GM23338 (cell line): ENCODE results near the gene PRELID1. TPM values are rescaled to one million over a fixed set of nuclear protein-coding genes. Genes with fewer than 3 reads are reported as not detected.

Source experiments
- ATAC-seq: fragments of 200-7000 bp; cut with Tn5 transposase; 3 replicates; pipeline ENCODE4 v1.9.1; 2020
- DNase-seq: peaks from one replicate; pipeline ENCODE4 v3.0.0-alpha.2; 2015; ENCODE audit warnings: low spot score
- H2AFZ ChIP-seq: fragments of 200-600 bp; sonication (generic); 2 replicates; pipeline ENCODE4 v1.8.0; 2016; ENCODE audit warnings: antibody characterized with exemption, mild to moderate bottlenecking, moderate library complexity
- H3F3A ChIP-seq: fragments of 200-600 bp; sonication (generic); replicated peaks from 2 replicates; pipeline ENCODE4 v1.8.0; 2017; ENCODE audit warnings: antibody characterized with exemption, mixed run types, low read depth
- H3K27ac ChIP-seq: fragments of 200-600 bp; sonication (generic); 2 replicates; pipeline ENCODE4 v1.6.1; 2016; ENCODE audit warnings: low read depth
- H3K27me3 ChIP-seq: fragments of 200-600 bp; sonication (generic); 2 replicates; pipeline ENCODE4 v1.8.0; 2016; ENCODE audit warnings: mild to moderate bottlenecking, mixed run types, moderate library complexity; ENCODE audit not compliant: insufficient read depth
- H3K36me3 ChIP-seq: fragments of 200-600 bp; sonication (generic); 2 replicates; pipeline ENCODE4 v1.8.0; 2016; ENCODE audit warnings: mild to moderate bottlenecking; ENCODE audit not compliant: insufficient read depth
- H3K4me1 ChIP-seq: fragments of 200-600 bp; sonication (generic); 2 replicates; pipeline ENCODE4 v1.8.0; 2016; ENCODE audit warnings: mild to moderate bottlenecking, moderate library complexity; ENCODE audit not compliant: insufficient read depth
- H3K4me2 ChIP-seq: fragments of 200-600 bp; sonication (generic); 2 replicates; pipeline ENCODE4 v1.7.1; 2017; ENCODE audit warnings: mixed run types
- H3K4me3 ChIP-seq: fragments of 200-600 bp; sonication (generic); 2 replicates; pipeline ENCODE4 v1.6.1; 2016; ENCODE audit warnings: mixed run types
- H3K79me2 ChIP-seq: fragments of 200-600 bp; sonication (generic); replicated peaks from 2 replicates; pipeline ENCODE4 v1.8.0; 2017; ENCODE audit warnings: mild to moderate bottlenecking; ENCODE audit not compliant: insufficient read depth
- H3K9me2 ChIP-seq: fragments of 200-600 bp; sonication (generic); 2 replicates; pipeline ENCODE4 v1.8.0; 2017; ENCODE audit not compliant: insufficient read depth
- H4K20me1 ChIP-seq: fragments of 200-600 bp; sonication (generic); replicated peaks from 2 replicates; pipeline ENCODE4 v1.8.0; 2017; ENCODE audit warnings: mild to moderate bottlenecking; ENCODE audit not compliant: insufficient read depth
- H3K27ac Mint-ChIP-seq: 2 replicates; pipeline ENCODE4 v1.8.0; 2020; ENCODE audit warnings: inconsistent platforms, mild to moderate bottlenecking, moderate library complexity, mixed read lengths
- H3K27me3 Mint-ChIP-seq: 3 replicates; pipeline ENCODE4 v1.8.0; 2022; ENCODE audit warnings: low read depth, mild to moderate bottlenecking, moderate library complexity, mixed read lengths, inconsistent platforms; ENCODE audit not compliant: insufficient read depth, poor library complexity
- H3K36me3 Mint-ChIP-seq: 3 replicates; pipeline ENCODE4 v1.8.0; 2021; ENCODE audit warnings: low read depth, mild to moderate bottlenecking, inconsistent platforms, moderate library complexity, mixed read lengths
- H3K4me1 Mint-ChIP-seq: 3 replicates; pipeline ENCODE4 v1.8.0; 2020; ENCODE audit warnings: mild to moderate bottlenecking, inconsistent platforms, mixed read lengths
- H3K4me3 Mint-ChIP-seq: 3 replicates; pipeline ENCODE4 v1.8.0; 2021; ENCODE audit warnings: moderate library complexity, mild to moderate bottlenecking, inconsistent platforms, mixed read lengths
- H3K9me3 Mint-ChIP-seq: 3 replicates; pipeline ENCODE4 v1.8.0; 2020; ENCODE audit warnings: moderate library complexity, mild to moderate bottlenecking, inconsistent platforms, mixed read lengths
- CREB1 ChIP-seq: fragments of 250-450 bp; sonication (Bioruptor Pico); IDR thresholded peaks from 2 replicates; pipeline ENCODE4 v1.5.0; 2020; ENCODE audit warnings: low read depth, mild to moderate bottlenecking, moderate library complexity
- EZH2 ChIP-seq: fragments of 200-600 bp; sonication (generic); IDR thresholded peaks from one replicate; pipeline ENCODE4 v1.8.0; 2017; ENCODE audit warnings: antibody characterized with exemption, mild to moderate bottlenecking, low read depth; ENCODE audit not compliant: unreplicated experiment
- EZH2phosphoT487 ChIP-seq: fragments of 200-600 bp; sonication (generic); IDR thresholded peaks from one replicate; pipeline ENCODE4 v1.8.1; 2018; ENCODE audit warnings: antibody characterized with exemption; ENCODE audit not compliant: unreplicated experiment
- JUNB ChIP-seq: IDR thresholded peaks from one replicate; pipeline ENCODE4 v1.6.1; 2016; ENCODE audit warnings: antibody characterized with exemption; ENCODE audit not compliant: unreplicated experiment
- NANOG ChIP-seq: IDR thresholded peaks from 2 replicates; pipeline ENCODE4 v1.6.1; 2016; ENCODE audit warnings: antibody characterized with exemption, borderline replicate concordance
- STAT1 ChIP-seq: IDR thresholded peaks from one replicate; pipeline ENCODE4 v1.6.1; 2016; ENCODE audit warnings: antibody characterized with exemption; ENCODE audit not compliant: unreplicated experiment
- ZNF331 ChIP-seq: fragments of 250-450 bp; sonication (Bioruptor Pico); IDR thresholded peaks from 2 replicates; pipeline ENCODE4 v1.5.0; 2020; ENCODE audit warnings: low read depth, mild to moderate bottlenecking, moderate library complexity
- polyA plus RNA-seq: library from polyadenylated mRNA; unstranded; fragments of >200 nt; fragmentation: Nextera tagmentation; extraction: Ambion mirVana; gene quantifications from 2 replicates; pipeline ENCODE4 v1.2.1, GENCODE V29; 2016
- total RNA-seq: library from RNA; depleted of rRNA; stranded (reverse); fragments of >200 nt; shearing (Covaris generic); gene quantifications from 2 replicates; pipeline ENCODE4 v1.2.3, GENCODE V29; 2014
- TF ChIP-seq, protein P1 (sequence below): fragments of 250-450 bp; sonication (Bioruptor Pico); IDR thresholded peaks from 2 replicates; pipeline ENCODE4 v1.5.0; 2020; ENCODE audit warnings: mild to moderate bottlenecking, moderate library complexity
- TF ChIP-seq, protein P2 (sequence below): IDR thresholded peaks from one replicate; pipeline ENCODE4 v1.6.1; 2018; ENCODE audit warnings: antibody characterized with exemption; ENCODE audit not compliant: unreplicated experiment
- TF ChIP-seq, protein P3 (sequence below): IDR thresholded peaks from 2 replicates; pipeline ENCODE4 v1.6.1; 2016; ENCODE audit warnings: antibody characterized with exemption
- TF ChIP-seq, protein P4 (sequence below), 2 experiments: fragments of 200-600 bp in 1 of 2; sonication (generic) in 1 of 2; conservative IDR thresholded peaks; 2 replicates each; pipeline versions ENCODE4 v1.5.1 to v1.6.1; 2016 to 2017; ENCODE audit warnings: antibody characterized with exemption in 2 of 2, low read depth in 2 of 2, mild to moderate bottlenecking in 2 of 2, moderate library complexity in 1 of 2

Gene PRELID1
- total and polyA plus RNA-seq, 2 experiments from 2014 or later, result 328 to 349 TPM

DNA sequence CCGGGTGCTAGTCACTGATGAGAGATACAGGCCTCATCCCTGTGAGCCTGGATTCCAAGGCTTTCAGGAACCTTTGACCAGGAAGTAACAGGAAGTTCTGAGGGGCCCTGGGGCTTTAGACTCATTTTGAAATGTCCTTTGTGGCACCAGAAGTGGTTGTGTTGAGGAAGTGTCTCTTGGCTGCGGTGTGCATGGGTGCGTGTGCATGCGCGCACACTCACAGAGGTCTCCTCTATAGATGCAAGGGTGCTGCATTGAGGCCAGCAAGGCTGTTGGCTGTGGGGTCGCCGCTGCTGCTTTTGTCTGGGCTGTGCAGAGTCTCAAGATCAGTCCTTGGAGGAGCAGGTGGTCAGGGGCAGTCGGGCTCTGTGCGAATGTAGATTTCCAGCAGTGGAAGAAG lies 7.7 kb upstream of the PRELID1 start:
- H3K27ac ChIP-seq, result peak overlapping the region; percentile 53
- no peaks in the 10 kb centered on the region for H3K27me3 ChIP-seq
- peaks cover 31% of the 10 kb centered on the region for H3K4me1 ChIP-seq
- peaks cover 13% of the 10 kb centered on the region; the same call in 1 of the 2 replicates for H3K79me2 ChIP-seq
- TF ChIP-seq EZH2phosphoT487 (no peak), NANOG (no peak), STAT1 (no peak), JUNB (no peak), ZNF331 (CRISPR knock-in tag) (no peak), EZH2 (no peak), CREB1 (CRISPR knock-in tag) (no peak)
- TF ChIP-seq, protein P1, sequence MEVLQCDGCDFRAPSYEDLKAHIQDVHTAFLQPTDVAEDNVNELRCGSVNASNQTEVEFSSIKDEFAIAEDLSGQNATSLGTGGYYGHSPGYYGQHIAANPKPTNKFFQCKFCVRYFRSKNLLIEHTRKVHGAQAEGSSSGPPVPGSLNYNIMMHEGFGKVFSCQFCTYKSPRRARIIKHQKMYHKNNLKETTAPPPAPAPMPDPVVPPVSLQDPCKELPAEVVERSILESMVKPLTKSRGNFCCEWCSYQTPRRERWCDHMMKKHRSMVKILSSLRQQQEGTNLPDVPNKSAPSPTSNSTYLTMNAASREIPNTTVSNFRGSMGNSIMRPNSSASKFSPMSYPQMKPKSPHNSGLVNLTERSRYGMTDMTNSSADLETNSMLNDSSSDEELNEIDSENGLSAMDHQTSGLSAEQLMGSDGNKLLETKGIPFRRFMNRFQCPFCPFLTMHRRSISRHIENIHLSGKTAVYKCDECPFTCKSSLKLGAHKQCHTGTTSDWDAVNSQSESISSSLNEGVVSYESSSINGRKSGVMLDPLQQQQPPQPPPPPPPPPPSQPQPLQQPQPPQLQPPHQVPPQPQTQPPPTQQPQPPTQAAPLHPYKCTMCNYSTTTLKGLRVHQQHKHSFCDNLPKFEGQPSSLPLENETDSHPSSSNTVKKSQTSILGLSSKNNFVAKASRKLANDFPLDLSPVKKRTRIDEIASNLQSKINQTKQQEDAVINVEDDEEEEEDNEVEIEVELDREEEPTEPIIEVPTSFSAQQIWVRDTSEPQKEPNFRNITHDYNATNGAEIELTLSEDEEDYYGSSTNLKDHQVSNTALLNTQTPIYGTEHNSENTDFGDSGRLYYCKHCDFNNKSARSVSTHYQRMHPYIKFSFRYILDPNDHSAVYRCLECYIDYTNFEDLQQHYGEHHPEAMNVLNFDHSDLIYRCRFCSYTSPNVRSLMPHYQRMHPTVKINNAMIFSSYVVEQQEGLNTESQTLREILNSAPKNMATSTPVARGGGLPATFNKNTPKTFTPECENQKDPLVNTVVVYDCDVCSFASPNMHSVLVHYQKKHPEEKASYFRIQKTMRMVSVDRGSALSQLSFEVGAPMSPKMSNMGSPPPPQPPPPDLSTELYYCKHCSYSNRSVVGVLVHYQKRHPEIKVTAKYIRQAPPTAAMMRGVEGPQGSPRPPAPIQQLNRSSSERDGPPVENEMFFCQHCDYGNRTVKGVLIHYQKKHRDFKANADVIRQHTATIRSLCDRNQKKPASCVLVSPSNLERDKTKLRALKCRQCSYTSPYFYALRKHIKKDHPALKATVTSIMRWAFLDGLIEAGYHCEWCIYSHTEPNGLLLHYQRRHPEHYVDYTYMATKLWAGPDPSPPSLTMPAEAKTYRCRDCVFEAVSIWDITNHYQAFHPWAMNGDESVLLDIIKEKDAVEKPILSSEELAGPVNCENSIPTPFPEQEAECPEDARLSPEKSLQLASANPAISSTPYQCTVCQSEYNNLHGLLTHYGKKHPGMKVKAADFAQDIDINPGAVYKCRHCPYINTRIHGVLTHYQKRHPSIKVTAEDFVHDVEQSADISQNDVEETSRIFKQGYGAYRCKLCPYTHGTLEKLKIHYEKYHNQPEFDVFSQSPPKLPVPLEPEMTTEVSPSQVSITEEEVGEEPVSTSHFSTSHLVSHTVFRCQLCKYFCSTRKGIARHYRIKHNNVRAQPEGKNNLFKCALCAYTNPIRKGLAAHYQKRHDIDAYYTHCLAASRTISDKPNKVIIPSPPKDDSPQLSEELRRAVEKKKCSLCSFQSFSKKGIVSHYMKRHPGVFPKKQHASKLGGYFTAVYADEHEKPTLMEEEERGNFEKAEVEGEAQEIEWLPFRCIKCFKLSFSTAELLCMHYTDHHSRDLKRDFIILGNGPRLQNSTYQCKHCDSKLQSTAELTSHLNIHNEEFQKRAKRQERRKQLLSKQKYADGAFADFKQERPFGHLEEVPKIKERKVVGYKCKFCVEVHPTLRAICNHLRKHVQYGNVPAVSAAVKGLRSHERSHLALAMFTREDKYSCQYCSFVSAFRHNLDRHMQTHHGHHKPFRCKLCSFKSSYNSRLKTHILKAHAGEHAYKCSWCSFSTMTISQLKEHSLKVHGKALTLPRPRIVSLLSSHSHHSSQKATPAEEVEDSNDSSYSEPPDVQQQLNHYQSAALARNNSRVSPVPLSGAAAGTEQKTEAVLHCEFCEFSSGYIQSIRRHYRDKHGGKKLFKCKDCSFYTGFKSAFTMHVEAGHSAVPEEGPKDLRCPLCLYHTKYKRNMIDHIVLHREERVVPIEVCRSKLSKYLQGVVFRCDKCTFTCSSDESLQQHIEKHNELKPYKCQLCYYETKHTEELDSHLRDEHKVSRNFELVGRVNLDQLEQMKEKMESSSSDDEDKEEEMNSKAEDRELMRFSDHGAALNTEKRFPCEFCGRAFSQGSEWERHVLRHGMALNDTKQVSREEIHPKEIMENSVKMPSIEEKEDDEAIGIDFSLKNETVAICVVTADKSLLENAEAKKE (CRISPR knock-in tag), result no peak
- TF ChIP-seq, protein P2, sequence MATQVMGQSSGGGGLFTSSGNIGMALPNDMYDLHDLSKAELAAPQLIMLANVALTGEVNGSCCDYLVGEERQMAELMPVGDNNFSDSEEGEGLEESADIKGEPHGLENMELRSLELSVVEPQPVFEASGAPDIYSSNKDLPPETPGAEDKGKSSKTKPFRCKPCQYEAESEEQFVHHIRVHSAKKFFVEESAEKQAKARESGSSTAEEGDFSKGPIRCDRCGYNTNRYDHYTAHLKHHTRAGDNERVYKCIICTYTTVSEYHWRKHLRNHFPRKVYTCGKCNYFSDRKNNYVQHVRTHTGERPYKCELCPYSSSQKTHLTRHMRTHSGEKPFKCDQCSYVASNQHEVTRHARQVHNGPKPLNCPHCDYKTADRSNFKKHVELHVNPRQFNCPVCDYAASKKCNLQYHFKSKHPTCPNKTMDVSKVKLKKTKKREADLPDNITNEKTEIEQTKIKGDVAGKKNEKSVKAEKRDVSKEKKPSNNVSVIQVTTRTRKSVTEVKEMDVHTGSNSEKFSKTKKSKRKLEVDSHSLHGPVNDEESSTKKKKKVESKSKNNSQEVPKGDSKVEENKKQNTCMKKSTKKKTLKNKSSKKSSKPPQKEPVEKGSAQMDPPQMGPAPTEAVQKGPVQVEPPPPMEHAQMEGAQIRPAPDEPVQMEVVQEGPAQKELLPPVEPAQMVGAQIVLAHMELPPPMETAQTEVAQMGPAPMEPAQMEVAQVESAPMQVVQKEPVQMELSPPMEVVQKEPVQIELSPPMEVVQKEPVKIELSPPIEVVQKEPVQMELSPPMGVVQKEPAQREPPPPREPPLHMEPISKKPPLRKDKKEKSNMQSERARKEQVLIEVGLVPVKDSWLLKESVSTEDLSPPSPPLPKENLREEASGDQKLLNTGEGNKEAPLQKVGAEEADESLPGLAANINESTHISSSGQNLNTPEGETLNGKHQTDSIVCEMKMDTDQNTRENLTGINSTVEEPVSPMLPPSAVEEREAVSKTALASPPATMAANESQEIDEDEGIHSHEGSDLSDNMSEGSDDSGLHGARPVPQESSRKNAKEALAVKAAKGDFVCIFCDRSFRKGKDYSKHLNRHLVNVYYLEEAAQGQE, result no peak
- TF ChIP-seq, protein P3, sequence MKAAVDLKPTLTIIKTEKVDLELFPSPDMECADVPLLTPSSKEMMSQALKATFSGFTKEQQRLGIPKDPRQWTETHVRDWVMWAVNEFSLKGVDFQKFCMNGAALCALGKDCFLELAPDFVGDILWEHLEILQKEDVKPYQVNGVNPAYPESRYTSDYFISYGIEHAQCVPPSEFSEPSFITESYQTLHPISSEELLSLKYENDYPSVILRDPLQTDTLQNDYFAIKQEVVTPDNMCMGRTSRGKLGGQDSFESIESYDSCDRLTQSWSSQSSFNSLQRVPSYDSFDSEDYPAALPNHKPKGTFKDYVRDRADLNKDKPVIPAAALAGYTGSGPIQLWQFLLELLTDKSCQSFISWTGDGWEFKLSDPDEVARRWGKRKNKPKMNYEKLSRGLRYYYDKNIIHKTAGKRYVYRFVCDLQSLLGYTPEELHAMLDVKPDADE, result no peak
- TF ChIP-seq, protein P4, sequence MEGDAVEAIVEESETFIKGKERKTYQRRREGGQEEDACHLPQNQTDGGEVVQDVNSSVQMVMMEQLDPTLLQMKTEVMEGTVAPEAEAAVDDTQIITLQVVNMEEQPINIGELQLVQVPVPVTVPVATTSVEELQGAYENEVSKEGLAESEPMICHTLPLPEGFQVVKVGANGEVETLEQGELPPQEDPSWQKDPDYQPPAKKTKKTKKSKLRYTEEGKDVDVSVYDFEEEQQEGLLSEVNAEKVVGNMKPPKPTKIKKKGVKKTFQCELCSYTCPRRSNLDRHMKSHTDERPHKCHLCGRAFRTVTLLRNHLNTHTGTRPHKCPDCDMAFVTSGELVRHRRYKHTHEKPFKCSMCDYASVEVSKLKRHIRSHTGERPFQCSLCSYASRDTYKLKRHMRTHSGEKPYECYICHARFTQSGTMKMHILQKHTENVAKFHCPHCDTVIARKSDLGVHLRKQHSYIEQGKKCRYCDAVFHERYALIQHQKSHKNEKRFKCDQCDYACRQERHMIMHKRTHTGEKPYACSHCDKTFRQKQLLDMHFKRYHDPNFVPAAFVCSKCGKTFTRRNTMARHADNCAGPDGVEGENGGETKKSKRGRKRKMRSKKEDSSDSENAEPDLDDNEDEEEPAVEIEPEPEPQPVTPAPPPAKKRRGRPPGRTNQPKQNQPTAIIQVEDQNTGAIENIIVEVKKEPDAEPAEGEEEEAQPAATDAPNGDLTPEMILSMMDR (conservative IDR thresholded peaks at IDR 0.05; ENCODE audit: low read depth in 2 of 2), result no peak
- Mint-ChIP-seq H3K27ac (no peak overlapping the region; the same call in 1 of the 2 replicates), H3K27me3 (peaks cover 30% of the 10 kb centered on the region), H3K4me3 (no peak overlapping the region), H3K9me3 (no peaks in the 10 kb centered on the region; the same call in 2 of the 3 replicates), H3K36me3 (peaks cover 81% of the 10 kb centered on the region), H3K4me1 (peaks cover 48% of the 10 kb centered on the region)
- DNase-seq (no peak), ATAC-seq (no peak)
- H3K4me2 ChIP-seq, result no peak overlapping the region
- H3K4me3 ChIP-seq, result no peak overlapping the region
- peaks cover 41% of the 10 kb centered on the region for H4K20me1 ChIP-seq
- H3K9me2 ChIP-seq, result no peaks in the 10 kb centered on the region
- H2AFZ ChIP-seq, result no peak overlapping the region
- H3K36me3 ChIP-seq, result peaks cover 42% of the 10 kb centered on the region
- peaks cover 37% of the 10 kb centered on the region for H3F3A ChIP-seq
